Right lobe of liver (tissue), 4 donors: Measurements from ENCODE around the gene RGL1.

ENCODE experiments used
- POLR2A ChIP-seq: fragments of 450-650 bp; IDR thresholded peaks from one replicate; pipeline ENCODE4 v1.6.1; 2017; ENCODE audit warnings: antibody characterized with exemption, mild to moderate bottlenecking
- TF ChIP-seq, protein P1 (sequence below), 4 donors: fragments of 200-600 bp in 3 of 4; fragments of 450-650 bp in 1 of 4; IDR thresholded peaks; one replicate each; pipeline versions ENCODE4 v1.5.1 to v1.8.0; 2016 to 2022; ENCODE audit warnings: antibody characterized with exemption in 4 of 4, mild to moderate bottlenecking in 2 of 4
- donor health status: DM: no; HTN: no; CAD: no.
- donor health status: DM: no; HTN: no; CAD: no.
- donor health status: DM: no; HTN: yes; CAD: no.

DNA sequence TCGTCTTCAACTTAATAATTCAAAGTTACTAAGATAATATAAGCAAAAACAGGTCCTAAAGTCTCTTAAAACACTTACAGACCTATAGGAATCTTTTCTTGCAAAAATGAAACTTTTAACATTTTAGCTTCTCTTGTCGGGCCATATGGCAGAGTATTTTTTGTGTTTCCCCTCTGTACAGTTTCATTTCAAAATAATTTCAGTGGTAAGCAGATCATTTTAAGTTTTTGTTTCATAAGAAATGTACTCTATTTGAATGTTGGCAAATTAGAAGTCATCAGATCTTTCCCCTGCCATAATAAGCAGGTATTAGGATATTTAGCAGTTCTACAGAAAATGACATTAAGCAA lies 37.9 kb downstream of the RGL1 start:
- TF ChIP-seq, protein P1, sequence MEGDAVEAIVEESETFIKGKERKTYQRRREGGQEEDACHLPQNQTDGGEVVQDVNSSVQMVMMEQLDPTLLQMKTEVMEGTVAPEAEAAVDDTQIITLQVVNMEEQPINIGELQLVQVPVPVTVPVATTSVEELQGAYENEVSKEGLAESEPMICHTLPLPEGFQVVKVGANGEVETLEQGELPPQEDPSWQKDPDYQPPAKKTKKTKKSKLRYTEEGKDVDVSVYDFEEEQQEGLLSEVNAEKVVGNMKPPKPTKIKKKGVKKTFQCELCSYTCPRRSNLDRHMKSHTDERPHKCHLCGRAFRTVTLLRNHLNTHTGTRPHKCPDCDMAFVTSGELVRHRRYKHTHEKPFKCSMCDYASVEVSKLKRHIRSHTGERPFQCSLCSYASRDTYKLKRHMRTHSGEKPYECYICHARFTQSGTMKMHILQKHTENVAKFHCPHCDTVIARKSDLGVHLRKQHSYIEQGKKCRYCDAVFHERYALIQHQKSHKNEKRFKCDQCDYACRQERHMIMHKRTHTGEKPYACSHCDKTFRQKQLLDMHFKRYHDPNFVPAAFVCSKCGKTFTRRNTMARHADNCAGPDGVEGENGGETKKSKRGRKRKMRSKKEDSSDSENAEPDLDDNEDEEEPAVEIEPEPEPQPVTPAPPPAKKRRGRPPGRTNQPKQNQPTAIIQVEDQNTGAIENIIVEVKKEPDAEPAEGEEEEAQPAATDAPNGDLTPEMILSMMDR (IDR thresholded peaks at IDR 0.05), result no peak
- TF ChIP-seq POLR2A, result no peak
